Loucy (cell line): ENCODE data around the gene MORN4.
A peak's percentile ranks its signal among the peaks of the same experiment; 100 is the strongest.

Experiments used
- H2AFZ ChIP-seq: fragments of 200-600 bp; sonication (generic); 2 replicates; pipeline ENCODE4 v1.6.0; 2016; ENCODE audit warnings: antibody characterized with exemption, mild to moderate bottlenecking, low read length, moderate library complexity
- H3F3A ChIP-seq: fragments of 200-600 bp; 2 replicates; pipeline ENCODE4 v1.6.0; 2016; ENCODE audit warnings: antibody characterized with exemption, low read depth, mild to moderate bottlenecking
- H3K27me3 ChIP-seq: fragments of 200-600 bp; sonication (generic); 2 replicates; pipeline ENCODE4 v1.6.1; 2014; ENCODE audit warnings: low read length, mild to moderate bottlenecking; ENCODE audit not compliant: insufficient read depth, poor library complexity, severe bottlenecking
- H3K36me3 ChIP-seq: fragments of 200-600 bp; sonication (generic); 2 replicates; pipeline ENCODE4 v1.6.1; 2016; ENCODE audit warnings: low read length; ENCODE audit not compliant: insufficient read depth
- H3K4me1 ChIP-seq: fragments of 200-600 bp; sonication (generic); 2 replicates; pipeline ENCODE4 v1.5.1; 2014; ENCODE audit warnings: low read length, mild to moderate bottlenecking; ENCODE audit not compliant: insufficient read depth, poor library complexity, severe bottlenecking
- H3K4me2 ChIP-seq: fragments of 200-600 bp; sonication (generic); 2 replicates; pipeline ENCODE4 v1.6.0; 2014; ENCODE audit warnings: antibody characterized with exemption, low read length, low read depth, mild to moderate bottlenecking; ENCODE audit not compliant: poor library complexity, severe bottlenecking
- H3K4me3 ChIP-seq: fragments of 200-600 bp; sonication (generic); 2 replicates; pipeline ENCODE4 v1.5.1; 2014; ENCODE audit warnings: low read length, mild to moderate bottlenecking, mixed read lengths; ENCODE audit not compliant: poor library complexity, severe bottlenecking
- H3K79me2 ChIP-seq: fragments of 200-600 bp; sonication (generic); 2 replicates; pipeline ENCODE4 v1.6.1; 2014; ENCODE audit warnings: low read length; ENCODE audit not compliant: insufficient read depth
- H3K9ac ChIP-seq: fragments of 200-600 bp; sonication (generic); 2 replicates; pipeline ENCODE4 v1.6.0; 2014; ENCODE audit warnings: mild to moderate bottlenecking, low read depth, low read length, moderate library complexity; ENCODE audit not compliant: poor library complexity, severe bottlenecking
- H3K9me2 ChIP-seq: fragments of 200-600 bp; sonication (generic); replicated peaks from 2 replicates; pipeline ENCODE4 v1.6.1; 2016; ENCODE audit warnings: low read depth, low read length, mixed read lengths
- H3K9me3 ChIP-seq: fragments of 200-600 bp; sonication (generic); 2 replicates; pipeline ENCODE4 v1.6.1; 2014; ENCODE audit warnings: mild to moderate bottlenecking, antibody characterized with exemption, low read length, low read depth; ENCODE audit not compliant: insufficient read depth
- H4K20me1 ChIP-seq: fragments of 200-600 bp; sonication (generic); 2 replicates; pipeline ENCODE4 v1.6.0; 2014; ENCODE audit warnings: antibody characterized with exemption, low read length, mild to moderate bottlenecking; ENCODE audit not compliant: insufficient read depth, poor library complexity, severe bottlenecking
- EZH2phosphoT487 ChIP-seq: fragments of 200-600 bp; IDR thresholded peaks from 2 replicates; pipeline ENCODE4 v1.6.1; 2018; ENCODE audit warnings: antibody characterized with exemption, mild to moderate bottlenecking, moderate library complexity, borderline replicate concordance
- TF ChIP-seq, protein P1 (sequence below): fragments of 200-600 bp; sonication (generic); conservative IDR thresholded peaks from 2 replicates; pipeline ENCODE4 v1.5.1; 2014; ENCODE audit warnings: mild to moderate bottlenecking, antibody characterized with exemption, low read length

MORN4 gene

DNA sequence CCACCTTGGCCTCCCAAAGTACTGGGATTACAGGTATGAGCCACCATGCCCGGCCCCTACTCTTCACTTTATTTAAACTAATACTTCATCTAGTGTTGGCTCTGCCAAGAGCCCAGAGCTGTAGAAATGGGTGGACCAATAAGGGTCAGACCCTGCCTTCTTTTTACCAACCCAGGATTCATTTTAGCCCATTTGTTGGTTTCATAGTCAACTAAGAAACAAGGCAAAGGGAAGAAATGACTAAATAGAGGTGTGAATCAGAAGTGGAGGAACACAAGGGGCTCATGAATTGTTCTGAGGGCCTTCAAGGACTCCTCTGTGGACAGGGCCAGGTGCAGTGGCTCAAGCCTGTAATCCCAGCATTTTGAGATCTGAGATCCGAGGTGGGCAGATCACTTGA, 59.6 kb downstream of the MORN4 start:
- H3K4me2 ChIP-seq: no peak overlapping the region

DNA sequence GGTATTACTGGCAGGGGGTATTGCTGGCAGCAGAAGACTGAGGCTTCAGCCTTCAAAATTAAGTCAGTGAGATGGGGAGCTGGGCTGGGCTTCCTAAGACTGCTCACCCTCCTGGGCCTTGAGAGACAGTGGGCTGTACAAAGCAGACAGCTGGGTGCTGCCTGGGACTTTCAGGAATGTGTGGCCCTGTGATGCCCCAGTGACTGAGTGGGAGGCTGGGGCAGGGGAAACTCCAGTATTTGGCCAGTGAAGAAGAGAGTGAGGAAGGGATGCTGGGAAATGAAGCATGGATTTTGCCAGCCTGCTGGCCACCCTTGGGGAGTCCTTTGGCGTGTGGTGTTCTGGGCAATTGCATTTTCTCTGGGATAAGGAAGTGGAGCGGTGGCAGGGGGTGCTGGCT, 60.3 kb downstream of the MORN4 start:
- TF ChIP-seq, protein P1, sequence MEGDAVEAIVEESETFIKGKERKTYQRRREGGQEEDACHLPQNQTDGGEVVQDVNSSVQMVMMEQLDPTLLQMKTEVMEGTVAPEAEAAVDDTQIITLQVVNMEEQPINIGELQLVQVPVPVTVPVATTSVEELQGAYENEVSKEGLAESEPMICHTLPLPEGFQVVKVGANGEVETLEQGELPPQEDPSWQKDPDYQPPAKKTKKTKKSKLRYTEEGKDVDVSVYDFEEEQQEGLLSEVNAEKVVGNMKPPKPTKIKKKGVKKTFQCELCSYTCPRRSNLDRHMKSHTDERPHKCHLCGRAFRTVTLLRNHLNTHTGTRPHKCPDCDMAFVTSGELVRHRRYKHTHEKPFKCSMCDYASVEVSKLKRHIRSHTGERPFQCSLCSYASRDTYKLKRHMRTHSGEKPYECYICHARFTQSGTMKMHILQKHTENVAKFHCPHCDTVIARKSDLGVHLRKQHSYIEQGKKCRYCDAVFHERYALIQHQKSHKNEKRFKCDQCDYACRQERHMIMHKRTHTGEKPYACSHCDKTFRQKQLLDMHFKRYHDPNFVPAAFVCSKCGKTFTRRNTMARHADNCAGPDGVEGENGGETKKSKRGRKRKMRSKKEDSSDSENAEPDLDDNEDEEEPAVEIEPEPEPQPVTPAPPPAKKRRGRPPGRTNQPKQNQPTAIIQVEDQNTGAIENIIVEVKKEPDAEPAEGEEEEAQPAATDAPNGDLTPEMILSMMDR: no peak
- no peak for TF ChIP-seq EZH2phosphoT487
- no peak overlapping the region for H3K4me2 ChIP-seq
- H3K4me1 ChIP-seq: no peaks in the 10 kb centered on the region

More for the DNA sequence above, 59.6 kb downstream of the MORN4 start:
- H3K4me3 ChIP-seq: no peak overlapping the region
- no peak overlapping the region for H3K9ac ChIP-seq
- no peaks in the 10 kb centered on the region for H3K9me2 ChIP-seq
- TF ChIP-seq EZH2phosphoT487: no peak
- TF ChIP-seq, protein P1: no peak
- no peaks in the 10 kb centered on the region for H3F3A ChIP-seq
- H3K4me1 ChIP-seq: no peaks in the 10 kb centered on the region
- no peaks in the 10 kb centered on the region for H3K36me3 ChIP-seq
- H3K9me3 ChIP-seq: no peaks in the 10 kb centered on the region
- no peaks in the 10 kb centered on the region for H3K27me3 ChIP-seq
- H3K79me2 ChIP-seq: no peaks in the 10 kb centered on the region
- no peaks in the 10 kb centered on the region for H4K20me1 ChIP-seq
- no peak overlapping the region for H2AFZ ChIP-seq

DNA sequence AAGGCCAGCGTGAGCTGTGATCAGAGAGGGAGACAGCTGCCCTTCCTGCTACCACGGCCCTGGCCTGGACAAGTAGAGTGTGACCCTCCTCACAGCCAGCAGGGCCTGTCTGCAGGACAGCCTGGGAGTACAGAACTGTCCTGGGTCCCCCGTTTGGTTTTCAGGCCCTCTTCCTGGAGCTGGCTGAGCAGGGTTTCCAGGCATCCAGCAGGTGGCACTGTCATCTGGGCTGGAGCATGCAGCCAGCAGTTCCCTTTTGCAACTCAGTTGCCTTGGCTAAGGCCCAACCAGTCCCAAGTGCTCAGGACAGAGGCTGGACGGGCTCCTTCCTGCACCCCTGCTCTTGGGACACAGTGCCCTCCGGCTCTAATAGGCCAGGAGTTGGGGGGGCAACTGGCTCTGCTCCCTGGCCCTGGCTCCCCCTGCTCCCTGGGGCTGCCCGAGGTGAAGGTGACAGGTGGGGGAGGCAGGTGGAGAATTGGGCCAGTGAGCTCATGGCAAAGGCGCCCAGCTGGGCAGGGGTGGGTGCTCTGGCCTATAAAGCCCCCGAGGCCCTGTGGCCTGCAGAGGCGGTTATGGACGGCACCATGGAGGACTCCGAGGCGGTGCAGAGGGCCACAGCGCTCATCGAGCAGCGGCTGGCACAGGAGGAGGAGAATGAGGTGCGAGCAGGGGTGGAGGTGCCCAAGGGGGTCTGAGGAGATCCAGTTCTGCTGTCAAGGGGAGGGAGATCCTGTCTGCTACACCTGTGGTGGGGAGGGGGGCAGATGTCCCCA, 60.9 kb downstream of the MORN4 start, which contains the start of gene ANKRD2:
Gene ANKRD2, plus strand, starts transcription at position 566 of the 776 bp plus-strand sequence. Its CDS starts 10 bp downstream, at position 576.
- H3K27me3 ChIP-seq: no peaks in the 10 kb centered on the region
- no peaks in the 10 kb centered on the region for H4K20me1 ChIP-seq
- no peaks in the 10 kb centered on the region for H3K36me3 ChIP-seq
- no peaks in the 10 kb centered on the region for H3K9me3 ChIP-seq
- no peaks in the 10 kb centered on the region for H3K4me1 ChIP-seq
- H3F3A ChIP-seq: no peaks in the 10 kb centered on the region
- H3K79me2 ChIP-seq: no peaks in the 10 kb centered on the region
- H3K9me2 ChIP-seq: no peaks in the 10 kb centered on the region
- no peak for TF ChIP-seq EZH2phosphoT487
- TF ChIP-seq, protein P1: peak; percentile 87
- no peak within 1 kb of the TSS for H3K9ac ChIP-seq
- no peak within 1 kb of the TSS for H2AFZ ChIP-seq
- no peak within 1 kb of the TSS for H3K4me3 ChIP-seq
- no peak within 1 kb of the TSS for H3K4me2 ChIP-seq

More for the DNA sequence above, 60.3 kb downstream of the MORN4 start:
- Histone ChIP-seq H3K4me3 (no peak overlapping the region), H3F3A (no peaks in the 10 kb centered on the region), H3K9ac (no peak overlapping the region), H3K36me3 (no peaks in the 10 kb centered on the region), H3K79me2 (no peaks in the 10 kb centered on the region), H3K27me3 (no peaks in the 10 kb centered on the region), H2AFZ (no peak overlapping the region), H4K20me1 (no peaks in the 10 kb centered on the region), H3K9me2 (no peaks in the 10 kb centered on the region), H3K9me3 (no peaks in the 10 kb centered on the region)
